HG03025 (cell line): ENCODE measurements around the gene CEP44.
"Not testable (repeated sequence)": the region's sequence is repeated elsewhere in the genome, so short reads cannot be mapped to it uniquely, and the experiment has no call there.

ENCODE experiments used
- ATAC-seq: cut with Tn5 transposase; IDR thresholded peaks from one replicate; pipeline ENCODE4 v1.9.1; 2021; ENCODE audit warnings: mild to moderate bottlenecking, moderate library complexity; ENCODE audit not compliant: unreplicated experiment, low FRiP score

The CEP44 gene

DNA sequence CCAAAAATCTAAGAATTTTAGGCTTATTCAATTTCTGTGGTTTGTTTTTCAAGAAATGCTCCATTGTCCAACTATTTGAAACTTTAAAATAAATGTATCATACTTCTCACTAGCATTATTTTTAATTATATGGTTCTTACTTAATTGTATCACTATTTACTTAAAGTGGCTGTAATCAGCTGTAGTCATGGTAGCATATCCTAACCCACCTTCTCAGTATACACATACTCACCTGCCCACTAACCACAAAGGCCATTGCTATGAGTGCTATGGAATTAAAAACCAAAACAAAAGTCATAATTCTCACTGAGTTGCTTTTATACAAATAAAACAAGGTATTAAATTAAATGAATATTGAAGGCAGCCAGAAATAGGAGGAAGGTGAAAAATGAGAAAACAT, 5.2 kb upstream of the CEP44 start:
- ATAC-seq, result no peak

- no peak for ATAC-seq
Measured at GRCh38 chr4:174279433-174280155, 4.1 kb upstream of the CEP44 start.

GRCh38 chr4:174281182-174281737, 2.5 kb upstream of the CEP44 start:
- ATAC-seq, result no peak

DNA sequence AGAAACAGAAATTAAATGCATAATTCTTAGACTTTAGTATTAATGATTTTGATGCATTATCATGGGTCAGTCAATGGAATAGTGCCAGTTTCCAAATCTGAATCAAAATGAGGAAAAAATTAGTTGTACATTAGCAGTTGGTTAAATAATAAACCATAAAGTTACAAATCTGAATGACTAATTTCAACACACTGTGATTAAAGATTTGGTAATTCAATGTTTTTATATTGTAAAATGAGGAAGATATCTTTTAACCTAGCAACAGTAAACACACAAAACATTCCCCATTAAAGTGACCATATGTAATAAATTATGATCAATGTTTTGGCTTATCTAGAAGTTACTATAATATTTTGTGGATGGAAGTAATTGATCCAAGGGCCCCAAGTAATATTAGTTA, 1.8 kb upstream of the CEP44 start:
- no peak for ATAC-seq

DNA sequence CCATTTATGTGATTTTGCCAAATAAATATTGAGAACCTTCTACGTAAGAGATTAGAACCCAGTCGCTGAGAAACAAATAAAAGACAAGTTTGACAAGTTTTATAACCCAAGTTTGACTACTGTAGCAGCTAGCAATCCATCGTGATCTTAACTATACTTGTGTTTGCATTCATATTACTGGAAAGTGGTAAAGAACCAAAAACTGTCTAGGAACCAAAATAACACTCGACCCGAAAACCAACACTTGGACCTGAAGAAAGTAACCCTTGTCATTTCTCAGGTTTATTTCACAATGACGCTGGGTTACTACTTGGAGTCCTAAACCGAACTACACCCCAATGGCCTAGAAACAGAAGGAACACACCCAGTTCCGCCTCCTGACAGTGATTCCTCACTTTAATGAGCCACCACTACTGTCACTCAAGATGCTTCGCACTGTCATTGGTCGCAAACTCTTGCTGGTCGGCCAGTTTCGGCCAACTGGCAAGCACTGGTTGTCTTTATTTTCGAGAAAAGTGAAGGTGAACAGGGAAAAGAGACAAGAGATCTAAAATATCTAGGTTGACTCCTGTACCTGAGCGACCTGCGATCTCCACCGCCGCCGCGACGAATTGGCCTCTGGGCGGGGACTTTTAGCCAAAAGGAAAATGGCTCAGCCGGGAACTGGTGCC, 740 bp upstream of the CEP44 start:
- ATAC-seq, result peak; percentile 98

- no peak for ATAC-seq
Measured at GRCh38 chr4:174284487-174284886, 776 bp downstream of the CEP44 start.

DNA sequence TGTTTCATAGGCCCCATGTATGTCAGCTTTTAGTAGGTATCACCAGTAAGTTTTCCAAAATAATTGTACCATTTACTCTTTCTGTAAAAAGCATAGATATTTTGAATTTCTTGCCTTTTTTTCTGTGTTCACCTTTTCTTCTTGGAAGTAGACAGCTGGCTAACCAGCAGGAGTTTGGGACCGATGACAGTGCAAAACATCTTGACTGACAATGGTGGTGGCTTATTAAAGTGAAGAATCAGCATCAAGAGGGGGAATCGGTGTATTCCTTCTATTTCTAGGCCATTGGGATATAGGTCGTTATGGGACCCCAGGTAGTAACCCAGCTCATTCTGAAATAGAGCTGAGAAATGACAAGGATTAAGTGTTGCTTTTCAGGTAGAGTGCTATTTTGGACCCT, 3.2 kb downstream of the CEP44 start:
- ATAC-seq, result no peak

DNA sequence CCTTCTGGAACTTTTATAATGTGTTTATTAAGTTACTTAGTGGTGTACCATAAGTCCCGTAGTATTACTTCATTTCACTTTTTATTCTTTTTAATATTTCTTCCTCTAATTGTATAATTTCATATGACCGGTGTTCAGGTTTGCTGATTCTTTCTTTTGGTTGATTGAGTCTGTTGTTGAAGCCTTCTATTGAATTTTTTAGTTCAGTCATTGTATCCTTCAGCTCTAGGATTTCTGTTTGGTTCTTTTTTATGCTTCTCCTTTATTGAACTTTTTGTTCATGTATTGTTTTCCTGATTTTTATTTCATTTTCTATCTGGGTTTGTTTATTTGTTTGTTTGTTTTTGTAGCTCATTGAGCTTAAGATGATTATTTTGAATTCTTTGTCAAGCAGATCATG, 8.8 kb downstream of the CEP44 start:
- no peak for ATAC-seq

DNA sequence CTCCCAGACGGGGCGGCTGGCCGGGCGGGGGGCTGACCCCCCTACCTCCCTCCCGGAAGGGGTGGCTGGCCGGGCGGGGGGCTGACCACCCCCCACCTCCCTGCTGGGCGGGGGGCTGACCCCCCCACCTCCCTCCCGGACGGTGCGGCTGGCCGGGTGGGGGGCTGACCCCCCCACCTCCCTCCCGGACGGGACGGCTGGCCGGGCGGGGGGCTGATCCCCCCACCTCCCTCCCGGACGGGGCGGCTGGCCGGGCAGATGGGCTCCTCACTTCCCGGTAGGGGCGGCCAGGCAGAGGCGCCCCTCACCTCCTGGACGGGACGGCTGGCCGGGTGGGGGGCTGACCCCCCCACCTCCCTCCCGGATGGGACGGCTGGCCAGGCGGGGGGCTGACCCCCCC, 10.9 kb downstream of the CEP44 start:
- not testable (repeated sequence) for ATAC-seq

DNA sequence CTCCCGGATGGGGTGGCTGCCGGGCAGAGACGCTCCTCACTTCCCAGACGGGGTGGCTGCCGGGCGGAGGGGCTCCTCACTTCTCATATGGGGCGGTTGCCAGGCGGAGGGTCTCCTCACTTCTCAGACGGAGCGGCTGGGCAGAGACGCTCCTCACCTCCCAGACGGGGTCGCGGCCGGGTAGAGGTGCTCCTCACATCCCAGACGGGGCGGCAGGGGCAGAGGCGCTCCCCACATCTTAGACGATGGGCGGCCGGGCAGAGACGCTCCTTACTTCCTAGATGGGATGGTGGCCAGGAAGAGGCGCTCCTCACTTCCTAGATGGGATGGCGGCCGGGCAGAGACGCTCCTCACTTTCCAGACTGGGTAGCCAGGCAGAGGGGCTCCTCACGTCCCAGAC, 11.4 kb downstream of the CEP44 start:
- not testable (repeated sequence) for ATAC-seq

DNA sequence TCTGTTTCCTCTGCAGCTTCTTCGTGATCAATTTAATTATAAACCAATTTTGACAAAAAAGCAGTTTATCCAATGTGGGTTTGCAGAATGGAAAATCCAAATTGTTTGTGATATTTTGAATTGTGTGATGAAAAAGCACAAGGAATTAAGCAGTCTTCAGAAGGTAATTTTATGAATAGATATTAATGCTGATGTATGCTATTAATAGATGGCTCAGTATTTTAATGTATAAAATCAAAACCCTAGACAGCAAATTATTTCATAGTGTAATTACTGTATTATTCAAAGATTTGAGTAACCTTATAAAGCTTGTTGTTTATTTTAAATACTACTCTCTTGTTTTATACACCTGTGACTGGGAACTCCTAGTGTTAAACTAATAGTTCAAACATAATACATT, 20.0 kb downstream of the CEP44 start:
- no peak for ATAC-seq

DNA sequence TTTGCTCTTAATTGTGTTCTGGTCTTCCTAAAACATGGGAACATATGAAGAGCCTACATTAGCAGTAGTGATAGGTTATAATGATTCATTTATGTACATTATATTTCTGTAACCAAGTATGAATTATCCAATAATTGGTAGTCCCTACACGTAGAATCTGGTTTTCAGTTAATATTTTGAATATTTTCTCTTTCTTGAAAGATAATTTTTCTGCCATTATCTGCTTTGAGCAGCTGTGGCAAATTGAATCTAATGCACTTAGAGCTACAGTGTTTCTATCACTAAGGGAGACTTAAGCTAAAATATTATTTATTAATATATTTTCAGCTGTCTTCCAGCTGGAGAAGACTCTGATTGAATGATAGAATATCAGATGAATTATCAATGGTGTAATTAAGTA, 21.0 kb downstream of the CEP44 start:
- no peak for ATAC-seq

- ATAC-seq, result no peak
Measured at GRCh38 chr4:174305961-174306360, 22.2 kb downstream of the CEP44 start.

GRCh38 chr4:174307694-174308093, 24.0 kb downstream of the CEP44 start:
- no peak for ATAC-seq

GRCh38 chr4:174312993-174313392, 29.3 kb downstream of the CEP44 start:
- ATAC-seq, result no peak

DNA sequence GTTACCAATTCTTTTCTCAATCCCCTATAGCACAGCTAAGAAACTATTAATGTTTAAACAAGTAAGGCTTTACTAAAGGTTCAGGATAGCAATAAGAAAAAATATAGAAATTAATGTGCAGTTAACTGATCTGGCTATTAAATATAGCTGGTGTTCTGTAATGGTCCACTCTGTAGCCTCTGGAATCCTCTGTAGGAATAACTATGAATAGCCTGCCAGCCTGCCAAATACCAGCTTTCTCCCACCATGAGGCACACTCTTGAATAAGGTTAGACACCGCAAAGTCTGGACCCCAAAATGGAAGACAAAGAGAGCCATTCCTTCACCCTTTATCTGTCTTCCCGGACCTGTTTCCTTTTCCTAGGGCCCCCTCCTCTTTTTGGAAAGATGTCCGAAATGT, 30.6 kb downstream of the CEP44 start:
- ATAC-seq, result no peak

DNA sequence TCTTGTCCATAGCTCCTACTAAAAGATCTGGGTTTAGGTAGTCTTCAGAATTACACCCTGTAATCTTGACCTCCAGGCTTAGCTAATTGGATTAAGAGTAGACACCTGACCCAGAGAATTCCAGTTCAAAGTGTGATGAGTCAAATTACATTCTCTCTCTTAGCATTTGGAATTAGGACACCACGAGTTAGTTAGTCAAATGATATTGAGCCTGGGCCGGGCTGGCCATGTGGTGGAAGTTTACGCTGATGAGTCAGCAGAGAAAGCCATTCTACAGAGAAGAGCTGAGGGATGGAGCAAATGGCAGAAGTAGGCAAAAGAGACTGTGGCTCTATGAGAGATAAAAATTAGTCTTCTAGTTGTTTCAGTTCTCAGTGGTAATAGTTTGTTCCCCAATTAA, 31.1 kb downstream of the CEP44 start:
- ATAC-seq, result peak; percentile 78

GRCh38 chr4:174316546-174316945, 32.8 kb downstream of the CEP44 start:
- no peak for ATAC-seq

DNA sequence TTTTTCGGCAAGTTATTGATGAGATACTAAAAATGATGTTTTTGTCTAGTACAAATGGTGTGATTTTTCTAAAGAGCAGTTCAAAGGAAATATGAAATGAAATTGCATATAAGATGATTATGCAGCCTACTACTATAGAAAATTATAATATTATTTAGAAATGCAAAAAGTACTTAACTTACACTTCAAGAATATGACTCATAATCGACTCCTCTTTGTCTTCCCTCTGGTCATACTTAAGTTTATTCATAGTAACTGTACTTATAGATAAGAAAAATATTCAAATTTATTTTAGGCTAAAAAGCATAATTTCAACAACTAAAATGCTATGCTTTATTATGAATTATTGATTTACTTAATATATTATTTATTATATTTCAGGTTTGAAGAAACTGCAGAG, 33.2 kb downstream of the CEP44 start:
- no peak for ATAC-seq

DNA sequence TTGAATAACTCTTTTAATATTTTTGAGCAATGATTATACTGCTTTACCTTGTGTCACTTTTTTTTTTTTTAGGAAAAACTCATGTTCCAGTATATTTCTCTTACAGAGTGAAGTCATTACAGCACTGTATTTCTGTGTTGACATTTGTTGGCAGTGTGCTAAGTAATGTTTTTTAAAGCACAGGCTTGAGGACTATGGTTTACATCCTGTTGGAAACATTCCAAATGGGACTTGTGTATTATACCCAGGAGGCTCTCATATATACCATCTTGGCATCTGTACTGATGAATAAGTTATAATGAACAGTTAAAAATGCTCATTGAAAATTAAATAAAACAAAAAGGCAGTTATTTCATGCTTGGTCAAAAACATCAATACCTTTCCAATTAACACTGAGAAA, 33.8 kb downstream of the CEP44 start:
- ATAC-seq, result no peak

DNA sequence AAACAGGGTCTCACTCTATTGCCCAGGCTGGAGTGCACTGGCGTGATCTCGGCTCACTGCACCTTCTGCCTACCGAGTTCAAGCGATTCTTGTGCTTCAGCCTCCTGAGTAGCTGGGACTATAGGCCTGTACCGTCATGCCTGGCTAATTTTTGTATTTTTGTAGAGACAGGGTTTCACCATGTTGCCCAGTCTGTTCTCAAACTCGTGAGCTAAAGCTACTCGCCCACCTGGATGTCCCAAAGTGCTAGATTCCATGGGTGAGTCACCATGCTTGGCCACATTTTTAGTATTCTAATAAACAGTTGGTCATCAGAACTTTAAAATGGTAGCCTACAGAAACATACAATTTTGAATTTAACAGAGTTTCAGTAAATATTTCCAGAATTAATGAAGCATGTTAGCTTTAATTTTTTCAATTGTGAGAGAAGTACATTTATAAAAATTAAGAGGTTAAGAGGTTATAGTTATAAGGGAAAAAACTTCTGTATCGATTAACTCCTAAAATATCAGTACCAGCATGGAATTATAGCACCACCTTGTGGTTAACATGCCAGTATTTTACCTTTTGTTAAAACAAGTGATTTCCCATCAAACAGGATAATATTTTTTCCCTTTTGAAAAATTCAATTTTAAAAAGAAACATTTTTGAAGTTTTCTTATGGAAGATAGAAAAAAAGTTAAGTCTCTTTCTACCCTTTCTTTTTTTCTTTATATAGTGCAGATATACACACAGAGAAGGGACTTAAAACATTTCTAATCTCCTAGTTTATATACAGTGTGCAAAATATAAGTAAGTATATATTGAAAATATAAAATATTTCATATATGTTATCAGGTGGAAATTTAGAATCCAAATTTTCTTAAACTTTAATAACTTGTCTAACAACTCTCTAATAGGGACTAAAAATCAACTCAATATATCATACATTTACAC, 35.4 kb downstream of the CEP44 start:
- ATAC-seq, result no peak
